Measurements from ENCODE around the gene PDSS2.
A peak's percentile ranks its signal among the peaks of the same experiment; 100 is the strongest.

DNA sequence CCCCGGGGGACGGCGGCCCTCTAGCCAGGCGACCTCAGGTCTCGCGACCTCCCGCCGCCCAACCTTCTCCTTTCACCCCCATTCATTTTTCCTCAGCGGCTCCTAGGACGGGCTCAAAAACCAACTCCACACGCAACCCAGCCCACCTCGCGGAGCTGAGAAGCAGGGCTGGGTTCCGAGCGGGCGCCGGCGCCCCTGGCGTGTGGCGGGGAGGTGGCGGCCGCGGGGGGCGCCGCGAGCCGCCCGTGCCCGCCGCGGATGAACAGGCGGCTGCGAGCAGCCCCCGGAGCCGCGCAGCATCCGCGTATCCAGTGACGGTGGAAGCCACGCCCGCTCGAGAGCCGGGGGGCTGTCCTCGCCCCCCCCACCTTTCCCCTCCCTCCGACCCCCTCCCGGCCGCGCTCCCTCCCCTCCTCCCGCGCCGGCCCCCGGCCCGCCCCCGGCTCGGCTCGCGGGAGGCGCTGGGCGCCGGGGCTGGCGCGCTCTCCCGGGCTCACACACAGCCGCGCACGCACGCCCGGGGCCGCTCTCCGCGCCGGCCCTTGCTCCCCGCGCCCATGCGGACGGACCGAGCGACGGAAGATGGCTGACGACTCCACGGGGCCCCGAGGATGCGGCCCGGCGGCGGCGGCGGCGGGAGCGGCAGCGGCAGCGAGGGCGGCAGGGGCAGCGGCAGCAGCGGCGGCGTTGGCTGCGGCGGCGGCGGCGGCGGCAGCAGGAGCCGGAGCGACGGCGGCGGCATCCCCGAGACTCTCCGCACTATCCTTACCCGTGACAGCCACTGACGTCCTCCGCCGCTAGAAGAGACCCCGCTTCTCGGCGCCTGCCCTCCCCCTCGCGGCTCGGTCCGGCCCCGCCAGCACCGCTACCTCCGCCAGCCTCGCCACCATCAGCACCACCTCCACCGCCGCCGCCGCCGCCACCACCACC is 30.5 kb upstream of the PDSS2 start, which contains the start of gene SOBP:
- TF ChIP-seq, protein P1, sequence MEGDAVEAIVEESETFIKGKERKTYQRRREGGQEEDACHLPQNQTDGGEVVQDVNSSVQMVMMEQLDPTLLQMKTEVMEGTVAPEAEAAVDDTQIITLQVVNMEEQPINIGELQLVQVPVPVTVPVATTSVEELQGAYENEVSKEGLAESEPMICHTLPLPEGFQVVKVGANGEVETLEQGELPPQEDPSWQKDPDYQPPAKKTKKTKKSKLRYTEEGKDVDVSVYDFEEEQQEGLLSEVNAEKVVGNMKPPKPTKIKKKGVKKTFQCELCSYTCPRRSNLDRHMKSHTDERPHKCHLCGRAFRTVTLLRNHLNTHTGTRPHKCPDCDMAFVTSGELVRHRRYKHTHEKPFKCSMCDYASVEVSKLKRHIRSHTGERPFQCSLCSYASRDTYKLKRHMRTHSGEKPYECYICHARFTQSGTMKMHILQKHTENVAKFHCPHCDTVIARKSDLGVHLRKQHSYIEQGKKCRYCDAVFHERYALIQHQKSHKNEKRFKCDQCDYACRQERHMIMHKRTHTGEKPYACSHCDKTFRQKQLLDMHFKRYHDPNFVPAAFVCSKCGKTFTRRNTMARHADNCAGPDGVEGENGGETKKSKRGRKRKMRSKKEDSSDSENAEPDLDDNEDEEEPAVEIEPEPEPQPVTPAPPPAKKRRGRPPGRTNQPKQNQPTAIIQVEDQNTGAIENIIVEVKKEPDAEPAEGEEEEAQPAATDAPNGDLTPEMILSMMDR (IDR thresholded peaks at IDR 0.05), result no peak; the same call in 1 of the 2 replicates
- TF ChIP-seq POLR2AphosphoS5 (IDR thresholded peaks at IDR 0.05; ENCODE audit: low read depth, low read length) (no peak), TCF7L2 (IDR thresholded peaks at IDR 0.05; ENCODE audit: low read depth, low read length) (0 out of 2 replicates have a peak, but pooled peaks have one; percentile 10)
- TF ChIP-seq, protein P2, sequence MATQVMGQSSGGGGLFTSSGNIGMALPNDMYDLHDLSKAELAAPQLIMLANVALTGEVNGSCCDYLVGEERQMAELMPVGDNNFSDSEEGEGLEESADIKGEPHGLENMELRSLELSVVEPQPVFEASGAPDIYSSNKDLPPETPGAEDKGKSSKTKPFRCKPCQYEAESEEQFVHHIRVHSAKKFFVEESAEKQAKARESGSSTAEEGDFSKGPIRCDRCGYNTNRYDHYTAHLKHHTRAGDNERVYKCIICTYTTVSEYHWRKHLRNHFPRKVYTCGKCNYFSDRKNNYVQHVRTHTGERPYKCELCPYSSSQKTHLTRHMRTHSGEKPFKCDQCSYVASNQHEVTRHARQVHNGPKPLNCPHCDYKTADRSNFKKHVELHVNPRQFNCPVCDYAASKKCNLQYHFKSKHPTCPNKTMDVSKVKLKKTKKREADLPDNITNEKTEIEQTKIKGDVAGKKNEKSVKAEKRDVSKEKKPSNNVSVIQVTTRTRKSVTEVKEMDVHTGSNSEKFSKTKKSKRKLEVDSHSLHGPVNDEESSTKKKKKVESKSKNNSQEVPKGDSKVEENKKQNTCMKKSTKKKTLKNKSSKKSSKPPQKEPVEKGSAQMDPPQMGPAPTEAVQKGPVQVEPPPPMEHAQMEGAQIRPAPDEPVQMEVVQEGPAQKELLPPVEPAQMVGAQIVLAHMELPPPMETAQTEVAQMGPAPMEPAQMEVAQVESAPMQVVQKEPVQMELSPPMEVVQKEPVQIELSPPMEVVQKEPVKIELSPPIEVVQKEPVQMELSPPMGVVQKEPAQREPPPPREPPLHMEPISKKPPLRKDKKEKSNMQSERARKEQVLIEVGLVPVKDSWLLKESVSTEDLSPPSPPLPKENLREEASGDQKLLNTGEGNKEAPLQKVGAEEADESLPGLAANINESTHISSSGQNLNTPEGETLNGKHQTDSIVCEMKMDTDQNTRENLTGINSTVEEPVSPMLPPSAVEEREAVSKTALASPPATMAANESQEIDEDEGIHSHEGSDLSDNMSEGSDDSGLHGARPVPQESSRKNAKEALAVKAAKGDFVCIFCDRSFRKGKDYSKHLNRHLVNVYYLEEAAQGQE (IDR thresholded peaks at IDR 0.05; ENCODE audit: insufficient read depth in 1 of 2, low read depth in 2 of 2, low read length in 1 of 2), result no peak

Measured in Panc1 (cell line).